Skeletal muscle satellite cell (primary cell): ENCODE measurements around the gene IKZF2. TPM values are rescaled to one million over a fixed set of nuclear protein-coding genes. Genes with fewer than 3 reads are reported as not detected.

Experiments used
- H3K27me3 ChIP-seq: 2 replicates; pipeline ENCODE4 v1.7.0; 2013; ENCODE audit warnings: low read length; ENCODE audit not compliant: control insufficient read depth, insufficient read depth
- H3K36me3 ChIP-seq: 2 replicates; pipeline ENCODE4 v1.7.0; 2013; ENCODE audit warnings: mild to moderate bottlenecking, control low read depth, low read length; ENCODE audit not compliant: insufficient read depth
- H3K4me1 ChIP-seq: 2 replicates; pipeline ENCODE4 v1.7.0; 2013; ENCODE audit warnings: low read length; ENCODE audit not compliant: control insufficient read depth, insufficient read depth
- H3K4me2 ChIP-seq: 2 replicates; pipeline ENCODE4 v1.7.0; 2013; ENCODE audit warnings: mild to moderate bottlenecking, low read length
- H3K4me3 ChIP-seq: 2 replicates; pipeline ENCODE4 v1.7.0; 2013; ENCODE audit warnings: low read length
- H3K9ac ChIP-seq: 2 replicates; pipeline ENCODE4 v1.7.0; 2013; ENCODE audit warnings: mild to moderate bottlenecking, low read depth, low read length, moderate library complexity
- H3K9me3 ChIP-seq: replicated peaks from 2 replicates; pipeline ENCODE4 v1.7.0; 2013; ENCODE audit warnings: mild to moderate bottlenecking, control low read depth, low read length
- total RNA-seq: library from RNA; depleted of rRNA; stranded (reverse); fragments of >200 nt; gene quantifications from 2 replicates; pipeline ENCODE4 v1.2.3, GENCODE V29; 2012; rRNA removed

The IKZF2 gene
- total RNA-seq: 22.3 and 25.1 TPM in 2 replicates

DNA sequence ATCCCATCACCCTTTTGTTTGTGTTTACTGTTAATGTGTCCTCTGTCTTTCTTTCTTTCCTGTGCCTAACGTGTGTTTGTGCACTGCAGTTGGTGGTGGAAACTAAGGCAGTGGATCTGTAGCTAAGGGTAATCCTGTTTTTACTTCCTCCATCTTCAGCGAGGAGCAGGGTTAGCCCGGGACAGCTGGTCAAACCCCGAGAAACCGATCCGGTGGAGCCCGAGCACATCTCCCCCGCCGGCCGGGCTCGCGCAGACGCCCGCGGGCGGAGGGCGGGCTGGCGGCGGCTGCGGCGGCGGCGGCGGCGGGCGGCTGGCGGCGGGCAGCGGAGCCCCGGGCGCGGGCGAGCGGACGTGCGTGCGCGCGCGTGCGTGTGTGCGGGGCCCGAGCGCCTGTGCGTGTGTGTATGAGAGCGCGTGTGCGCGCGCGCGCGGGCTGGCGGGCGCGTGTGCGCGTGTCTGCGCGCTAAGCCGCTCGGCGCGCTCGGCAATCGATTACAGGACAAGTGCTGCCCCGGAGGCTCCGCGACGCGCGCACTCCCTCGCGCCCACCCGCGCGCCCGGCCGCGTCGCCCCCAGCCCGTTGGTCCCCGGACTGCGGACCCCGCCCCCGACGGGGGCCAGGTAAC is at the start of gene IKZF2:
TSS of gene IKZF2 (minus strand) at position 176 of the 628 bp plus-strand sequence. CDS start 2,983 bp downstream, outside the sequence.
- H3K4me2 ChIP-seq: peak within 1 kb of the TSS; percentile 92
- no peaks in the 10 kb centered on the region for H3K27me3 ChIP-seq
- peak within 1 kb of the TSS; percentile 96 for H3K4me3 ChIP-seq
- peaks cover 9% of the 10 kb centered on the region for H3K4me1 ChIP-seq
- H3K36me3 ChIP-seq: no peaks in the 10 kb centered on the region
- no peaks in the 10 kb centered on the region for H3K9me3 ChIP-seq
- H3K9ac ChIP-seq: peak within 1 kb of the TSS; percentile 92

- Histone ChIP-seq H3K27me3 (no peaks in the 10 kb centered on the region), H3K9me3 (no peaks in the 10 kb centered on the region), H3K36me3 (no peaks in the 10 kb centered on the region), H3K4me1 (peaks cover 5% of the 10 kb centered on the region), H3K4me2 (no peak overlapping the region), H3K9ac (no peak overlapping the region), H3K4me3 (no peak overlapping the region)
Measured at GRCh38 chr2:213199871-213200270, 48.5 kb upstream of the IKZF2 start.

DNA sequence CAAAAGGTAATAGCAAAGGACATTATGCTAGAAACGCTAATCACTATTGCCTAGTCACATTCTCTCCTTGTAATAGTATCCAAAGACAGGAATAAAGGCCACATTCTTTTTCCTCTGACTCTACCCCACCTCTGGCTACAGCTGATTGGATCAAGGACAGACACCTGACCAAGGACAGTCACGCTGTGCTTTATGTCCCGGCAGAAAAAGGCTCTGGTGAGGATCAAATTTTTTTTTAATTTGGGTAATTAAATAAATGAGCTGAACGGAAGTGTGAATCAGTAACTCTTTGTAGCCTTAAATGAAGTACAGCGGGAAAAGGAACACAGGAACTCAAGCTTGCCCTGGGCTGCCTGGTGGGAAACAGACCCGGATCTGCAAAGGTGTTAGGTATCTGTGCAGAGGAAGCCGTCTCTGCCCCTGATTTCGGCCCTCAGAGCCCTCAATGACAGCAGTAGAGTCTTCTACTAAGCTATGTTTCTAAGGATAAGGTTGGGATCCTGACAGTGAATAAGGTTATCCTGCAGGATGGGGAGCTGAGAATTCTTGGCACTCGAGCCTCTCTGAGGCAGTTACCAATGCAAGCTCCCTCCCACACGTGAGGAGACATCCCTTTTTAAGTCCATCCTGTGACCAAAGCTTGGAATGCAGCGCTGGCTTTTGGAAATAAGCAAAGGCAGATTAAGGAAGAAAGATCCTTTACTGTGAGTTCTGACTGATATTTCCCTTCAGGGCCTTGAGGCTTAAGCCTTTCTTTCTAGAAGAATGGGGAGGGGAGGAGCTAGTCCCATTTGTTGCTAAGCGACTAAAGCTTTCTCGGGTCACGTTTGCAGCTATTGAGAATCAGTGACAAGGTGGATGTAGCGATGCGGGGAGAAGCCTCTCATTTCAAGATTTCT is 37.8 kb upstream of the IKZF2 start:
- Histone ChIP-seq H3K27me3 (no peaks in the 10 kb centered on the region), H3K4me1 (peaks cover 33% of the 10 kb centered on the region), H3K9ac (no peak overlapping the region), H3K4me3 (no peak overlapping the region), H3K36me3 (no peaks in the 10 kb centered on the region), H3K9me3 (no peaks in the 10 kb centered on the region), H3K4me2 (peak overlapping the region; percentile 3)

DNA sequence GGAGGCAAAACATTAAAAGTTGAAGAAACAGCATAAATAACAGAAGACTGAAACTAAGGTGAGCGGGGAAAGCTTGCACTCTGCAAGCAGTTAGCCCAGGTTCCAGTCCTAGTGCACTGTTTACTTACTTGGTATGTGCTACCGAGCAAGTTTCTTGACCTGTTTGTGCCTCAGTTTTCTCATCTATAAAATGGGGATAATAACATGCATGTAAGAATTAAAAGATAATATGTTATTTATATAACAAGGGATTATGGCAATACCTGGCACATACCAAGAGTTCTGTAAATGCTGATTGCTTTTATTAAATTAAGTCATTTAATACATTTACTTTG is 37.1 kb upstream of the IKZF2 start:
- no peaks in the 10 kb centered on the region for H3K36me3 ChIP-seq
- peak overlapping the region; percentile 10 for H3K4me3 ChIP-seq
- peak overlapping the region; percentile 41 for H3K9ac ChIP-seq
- peak overlapping the region; percentile 33 for H3K4me2 ChIP-seq
- H3K4me1 ChIP-seq: peaks cover 33% of the 10 kb centered on the region
- H3K27me3 ChIP-seq: no peaks in the 10 kb centered on the region
- no peaks in the 10 kb centered on the region for H3K9me3 ChIP-seq

DNA sequence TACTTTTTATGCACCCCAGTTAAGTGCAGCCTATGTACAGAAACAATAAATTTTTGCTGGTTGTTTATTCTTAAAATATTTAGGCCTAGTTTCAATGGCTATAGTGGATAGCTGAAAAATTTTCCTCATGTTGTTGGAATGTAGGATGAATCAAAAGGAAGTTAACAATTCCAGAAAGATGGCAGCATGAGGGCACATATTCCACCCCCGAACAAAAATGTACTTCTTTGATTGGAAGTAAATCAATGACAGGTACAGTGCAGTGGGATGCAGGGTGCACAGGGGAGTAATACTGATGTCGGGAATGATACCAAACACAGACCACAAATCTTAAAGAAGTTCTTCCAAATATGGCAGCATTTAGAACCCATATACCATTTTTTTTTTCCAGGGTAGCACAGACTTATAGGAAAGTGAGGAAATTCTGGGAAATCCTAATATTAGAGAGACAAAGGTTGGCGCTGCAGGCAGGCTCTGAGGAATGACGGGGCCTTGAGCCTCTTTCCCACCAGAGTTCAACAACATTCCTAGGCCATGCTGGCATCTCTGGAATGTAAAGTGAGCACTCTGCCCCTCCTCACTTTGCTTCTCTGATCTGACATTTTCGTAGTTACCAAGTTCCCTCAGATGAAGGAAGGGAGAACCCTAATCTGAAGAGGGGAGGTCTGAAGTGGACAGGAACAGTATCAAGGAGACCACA is 36.6 kb upstream of the IKZF2 start:
- Histone ChIP-seq H3K27me3 (no peaks in the 10 kb centered on the region), H3K9me3 (no peaks in the 10 kb centered on the region), H3K4me1 (peaks cover 33% of the 10 kb centered on the region), H3K4me2 (peak overlapping the region; percentile 33), H3K9ac (peak overlapping the region; percentile 66), H3K4me3 (peak overlapping the region; percentile 10), H3K36me3 (no peaks in the 10 kb centered on the region)

- H3K4me3 ChIP-seq: no peak overlapping the region
- H3K36me3 ChIP-seq: no peaks in the 10 kb centered on the region
- H3K9me3 ChIP-seq: no peaks in the 10 kb centered on the region
- H3K4me1 ChIP-seq: peaks cover 33% of the 10 kb centered on the region
- H3K27me3 ChIP-seq: no peaks in the 10 kb centered on the region
- H3K4me2 ChIP-seq: no peak overlapping the region
- H3K9ac ChIP-seq: peak overlapping the region; percentile 66
Measured at GRCh38 chr2:213187386-213187785, 36.0 kb upstream of the IKZF2 start.

GRCh38 chr2:213185147-213185822 is 33.9 kb upstream of the IKZF2 start:
- Histone ChIP-seq H3K9me3 (no peaks in the 10 kb centered on the region), H3K4me2 (no peak overlapping the region), H3K9ac (no peak overlapping the region)

GRCh38 chr2:213181712-213182111 is 30.3 kb upstream of the IKZF2 start:
- no peaks in the 10 kb centered on the region for H3K36me3 ChIP-seq
- H3K4me1 ChIP-seq: peaks cover 5% of the 10 kb centered on the region
- H3K9ac ChIP-seq: no peak overlapping the region
- H3K9me3 ChIP-seq: no peaks in the 10 kb centered on the region
- H3K4me2 ChIP-seq: no peak overlapping the region
- H3K27me3 ChIP-seq: no peaks in the 10 kb centered on the region
- no peak overlapping the region for H3K4me3 ChIP-seq

More at GRCh38 chr2:213185147-213185822, 33.9 kb upstream of the IKZF2 start:
- no peaks in the 10 kb centered on the region for H3K27me3 ChIP-seq
- no peaks in the 10 kb centered on the region for H3K36me3 ChIP-seq
- peaks cover 33% of the 10 kb centered on the region for H3K4me1 ChIP-seq
- no peak overlapping the region for H3K4me3 ChIP-seq

- Histone ChIP-seq H3K4me1 (no peaks in the 10 kb centered on the region), H3K9me3 (no peaks in the 10 kb centered on the region), H3K9ac (no peak overlapping the region), H3K27me3 (no peaks in the 10 kb centered on the region), H3K4me3 (no peak overlapping the region), H3K4me2 (no peak overlapping the region), H3K36me3 (no peaks in the 10 kb centered on the region)
Measured at GRCh38 chr2:213177679-213178078, 26.3 kb upstream of the IKZF2 start.

DNA sequence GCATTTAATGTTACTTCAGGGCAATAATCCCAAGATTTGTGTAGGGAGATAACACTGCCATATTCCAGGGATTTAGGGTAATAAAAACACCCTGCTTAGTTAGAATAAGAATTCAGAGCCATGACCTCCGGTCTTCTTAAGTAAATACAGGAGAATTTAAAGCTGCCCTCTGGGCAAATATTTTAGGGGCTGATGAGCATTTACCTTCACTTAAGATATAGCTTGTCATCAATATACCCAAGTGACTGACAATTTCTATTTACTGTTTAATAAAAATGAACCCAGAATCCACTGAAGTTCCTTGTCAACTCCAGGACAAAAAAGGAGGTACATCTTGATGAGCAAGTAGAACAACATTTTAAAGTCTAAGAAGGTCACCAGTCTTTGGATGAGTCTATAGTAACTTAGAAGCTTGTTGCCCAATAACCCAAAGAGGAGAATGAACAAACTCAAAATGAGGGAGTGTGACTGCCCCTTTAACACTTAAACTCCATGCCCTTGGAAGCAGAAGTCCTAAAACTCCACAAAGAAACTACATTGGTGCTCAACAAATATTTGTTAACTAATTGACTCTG is 24.3 kb upstream of the IKZF2 start:
- H3K4me3 ChIP-seq: no peak overlapping the region
- no peak overlapping the region for H3K9ac ChIP-seq
- H3K9me3 ChIP-seq: no peaks in the 10 kb centered on the region
- H3K27me3 ChIP-seq: no peaks in the 10 kb centered on the region
- no peaks in the 10 kb centered on the region for H3K36me3 ChIP-seq
- no peaks in the 10 kb centered on the region for H3K4me1 ChIP-seq
- H3K4me2 ChIP-seq: no peak overlapping the region

- H3K9me3 ChIP-seq: no peaks in the 10 kb centered on the region
Measured at GRCh38 chr2:213172641-213173040, 21.2 kb upstream of the IKZF2 start.

More at GRCh38 chr2:213172641-213173040, 21.2 kb upstream of the IKZF2 start:
- no peak overlapping the region for H3K4me3 ChIP-seq
- H3K4me2 ChIP-seq: no peak overlapping the region
- no peaks in the 10 kb centered on the region for H3K4me1 ChIP-seq
- H3K27me3 ChIP-seq: no peaks in the 10 kb centered on the region
- no peaks in the 10 kb centered on the region for H3K36me3 ChIP-seq
- no peak overlapping the region for H3K9ac ChIP-seq
